ENCODE measurements around the gene PLA2G12A. TPM values are rescaled to one million over a fixed set of nuclear protein-coding genes. Genes with fewer than 3 reads are reported as not detected.

The PLA2G12A gene
- total RNA-seq (2021; ENCODE audit: unreplicated experiment) (20.7 TPM), Bru-seq, nascent RNA (percentile 69 among the genes with signal in this experiment), BruChase-seq, experiment 1, labeled RNA remaining after a 2-hour chase (percentile 90 among the genes with signal in this experiment), BruChase-seq, experiment 2, labeled RNA remaining after a 6-hour chase (percentile 92 among the genes with signal in this experiment)
- 12.7 TPM for polyA plus RNA-seq (2012; ENCODE audit: insufficient read length)
- long read RNA-seq, full-length matches to known transcripts, result 29 of 35 reads
- long read RNA-seq, partial matches to known transcripts, result 2 of 35 reads
- long read RNA-seq, other reads (novel, unspliced or antisense), result 4 of 35 reads

DNA sequence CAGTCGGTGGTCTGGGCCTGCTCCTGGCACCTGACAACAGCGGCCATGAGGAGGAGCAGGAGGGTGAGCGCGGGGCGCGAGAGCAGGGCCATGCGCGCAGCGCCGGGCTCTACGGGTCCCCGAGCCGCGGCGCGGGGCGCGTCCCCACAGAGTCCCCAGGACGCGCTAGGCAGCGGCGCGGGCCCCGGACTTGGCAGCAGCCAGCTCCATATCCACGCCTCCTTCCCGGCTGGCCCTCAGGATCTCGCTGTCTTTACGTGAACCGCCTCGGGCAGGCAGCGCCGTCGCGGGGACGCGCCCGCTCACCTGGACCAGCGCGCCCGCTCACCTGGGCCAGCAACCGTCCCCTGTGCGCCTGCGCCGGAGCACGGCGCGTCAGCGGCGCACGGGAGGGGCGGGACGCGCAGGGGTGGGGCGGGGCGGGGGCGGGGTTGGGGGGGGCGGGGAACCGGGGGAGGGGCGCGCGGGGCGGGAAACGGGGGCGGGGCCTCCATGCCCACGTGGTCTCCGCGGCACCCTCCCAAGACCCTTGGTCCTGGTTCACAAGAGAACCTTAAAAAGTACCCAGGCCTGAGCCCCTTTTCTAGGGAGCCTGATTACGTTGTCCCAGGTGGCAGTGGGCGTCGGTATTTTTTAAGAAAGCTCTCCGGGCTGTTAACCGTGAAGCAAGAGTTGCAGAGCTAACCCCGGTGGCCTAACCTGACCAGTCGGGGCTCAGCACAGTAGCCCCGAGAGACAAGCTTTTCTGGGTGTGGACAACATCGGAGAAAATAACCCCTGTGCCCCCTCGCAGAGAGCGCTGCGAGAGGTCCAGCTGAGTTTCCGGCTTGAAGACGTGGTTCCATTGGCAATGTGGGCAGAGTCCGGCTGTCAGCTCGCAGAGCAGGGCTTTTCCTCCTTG, at the start of gene PLA2G12A:
Gene PLA2G12A, minus strand, starts transcription at position 353 of the 901 bp plus-strand sequence. Its CDS starts 261 bp downstream, at position 92.
- intact Hi-C loops (cut with micrococcal nuclease; ENCODE audit: unreplicated experiment) (no loop called here), in situ Hi-C loops (cut with HindIII; ENCODE audit: low pct_unique_long_range_greater_than_20kb, low sequenced_read_pairs) (no loop called here)
- ChIA-PET CTCF (no interaction called here), POLR2A (no interaction called here)
- Histone ChIP-seq H3K4me1 (ENCODE audit: control insufficient read depth, insufficient read depth, low read length) (peaks cover 6% of the 10 kb centered on the region), H3K27ac (ENCODE audit: low read length) (peak within 1 kb of the TSS; percentile 85), H3K9me3 (ENCODE audit: control insufficient read depth, insufficient read depth, low read depth, low read length) (no peaks in the 10 kb centered on the region), H3K36me3 (ENCODE audit: control insufficient read depth, insufficient read depth, low read length) (no peaks in the 10 kb centered on the region), H3K4me3 (ENCODE audit: low read depth in 2 of 2, low read length in 2 of 2) (peak within 1 kb of the TSS; percentile 78 to 92), H3K27me3 (ENCODE audit: control insufficient read depth, insufficient read depth, low read length) (no peaks in the 10 kb centered on the region)
- no TSS peak for BruUV-seq (replicated peaks)
- TF ChIP-seq SIN3A (IDR thresholded peaks at IDR 0.05; ENCODE audit: borderline replicate concordance, insufficient read depth, low read depth, low read length), result 0 out of 2 replicates have a peak, but pooled peaks have one; percentile 38
- TF ChIP-seq, protein P1, sequence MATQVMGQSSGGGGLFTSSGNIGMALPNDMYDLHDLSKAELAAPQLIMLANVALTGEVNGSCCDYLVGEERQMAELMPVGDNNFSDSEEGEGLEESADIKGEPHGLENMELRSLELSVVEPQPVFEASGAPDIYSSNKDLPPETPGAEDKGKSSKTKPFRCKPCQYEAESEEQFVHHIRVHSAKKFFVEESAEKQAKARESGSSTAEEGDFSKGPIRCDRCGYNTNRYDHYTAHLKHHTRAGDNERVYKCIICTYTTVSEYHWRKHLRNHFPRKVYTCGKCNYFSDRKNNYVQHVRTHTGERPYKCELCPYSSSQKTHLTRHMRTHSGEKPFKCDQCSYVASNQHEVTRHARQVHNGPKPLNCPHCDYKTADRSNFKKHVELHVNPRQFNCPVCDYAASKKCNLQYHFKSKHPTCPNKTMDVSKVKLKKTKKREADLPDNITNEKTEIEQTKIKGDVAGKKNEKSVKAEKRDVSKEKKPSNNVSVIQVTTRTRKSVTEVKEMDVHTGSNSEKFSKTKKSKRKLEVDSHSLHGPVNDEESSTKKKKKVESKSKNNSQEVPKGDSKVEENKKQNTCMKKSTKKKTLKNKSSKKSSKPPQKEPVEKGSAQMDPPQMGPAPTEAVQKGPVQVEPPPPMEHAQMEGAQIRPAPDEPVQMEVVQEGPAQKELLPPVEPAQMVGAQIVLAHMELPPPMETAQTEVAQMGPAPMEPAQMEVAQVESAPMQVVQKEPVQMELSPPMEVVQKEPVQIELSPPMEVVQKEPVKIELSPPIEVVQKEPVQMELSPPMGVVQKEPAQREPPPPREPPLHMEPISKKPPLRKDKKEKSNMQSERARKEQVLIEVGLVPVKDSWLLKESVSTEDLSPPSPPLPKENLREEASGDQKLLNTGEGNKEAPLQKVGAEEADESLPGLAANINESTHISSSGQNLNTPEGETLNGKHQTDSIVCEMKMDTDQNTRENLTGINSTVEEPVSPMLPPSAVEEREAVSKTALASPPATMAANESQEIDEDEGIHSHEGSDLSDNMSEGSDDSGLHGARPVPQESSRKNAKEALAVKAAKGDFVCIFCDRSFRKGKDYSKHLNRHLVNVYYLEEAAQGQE (IDR thresholded peaks at IDR 0.05; ENCODE audit: insufficient read depth in 1 of 2, low read depth in 2 of 2, low read length in 1 of 2), result no peak
- ATAC-seq (peak; percentile 95), DNase-seq (ENCODE audit: low read depth, low spot score) (peak; percentile 12)

GRCh38 chr4:109764789-109765402, 35.0 kb upstream of the PLA2G12A start:
- Histone ChIP-seq H3K4me3 (ENCODE audit: low read depth in 2 of 2, low read length in 2 of 2) (no peak overlapping the region), H3K27me3 (ENCODE audit: control insufficient read depth, insufficient read depth, low read length) (no peaks in the 10 kb centered on the region; the same call in 1 of the 2 replicates), H3K9me3 (ENCODE audit: control insufficient read depth, insufficient read depth, low read depth, low read length) (no peaks in the 10 kb centered on the region), H3K27ac (ENCODE audit: low read length) (no peak overlapping the region), H3K36me3 (ENCODE audit: control insufficient read depth, insufficient read depth, low read length) (no peaks in the 10 kb centered on the region), H3K4me1 (ENCODE audit: control insufficient read depth, insufficient read depth, low read length) (no peaks in the 10 kb centered on the region)
- no peak for ATAC-seq
- BruUV-seq (replicated peaks), result no TSS peak
- no peak for TF ChIP-seq SIN3A (IDR thresholded peaks at IDR 0.05; ENCODE audit: borderline replicate concordance, insufficient read depth, low read depth, low read length)
- TF ChIP-seq POLR2AphosphoS5 (IDR thresholded peaks at IDR 0.05; ENCODE audit: low read depth, low read length), result no peak
- TF ChIP-seq, protein P1 (IDR thresholded peaks at IDR 0.05; ENCODE audit: insufficient read depth in 1 of 2, low read depth in 2 of 2, low read length in 1 of 2), result no peak
- TF ChIP-seq, protein P2, sequence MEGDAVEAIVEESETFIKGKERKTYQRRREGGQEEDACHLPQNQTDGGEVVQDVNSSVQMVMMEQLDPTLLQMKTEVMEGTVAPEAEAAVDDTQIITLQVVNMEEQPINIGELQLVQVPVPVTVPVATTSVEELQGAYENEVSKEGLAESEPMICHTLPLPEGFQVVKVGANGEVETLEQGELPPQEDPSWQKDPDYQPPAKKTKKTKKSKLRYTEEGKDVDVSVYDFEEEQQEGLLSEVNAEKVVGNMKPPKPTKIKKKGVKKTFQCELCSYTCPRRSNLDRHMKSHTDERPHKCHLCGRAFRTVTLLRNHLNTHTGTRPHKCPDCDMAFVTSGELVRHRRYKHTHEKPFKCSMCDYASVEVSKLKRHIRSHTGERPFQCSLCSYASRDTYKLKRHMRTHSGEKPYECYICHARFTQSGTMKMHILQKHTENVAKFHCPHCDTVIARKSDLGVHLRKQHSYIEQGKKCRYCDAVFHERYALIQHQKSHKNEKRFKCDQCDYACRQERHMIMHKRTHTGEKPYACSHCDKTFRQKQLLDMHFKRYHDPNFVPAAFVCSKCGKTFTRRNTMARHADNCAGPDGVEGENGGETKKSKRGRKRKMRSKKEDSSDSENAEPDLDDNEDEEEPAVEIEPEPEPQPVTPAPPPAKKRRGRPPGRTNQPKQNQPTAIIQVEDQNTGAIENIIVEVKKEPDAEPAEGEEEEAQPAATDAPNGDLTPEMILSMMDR (IDR thresholded peaks at IDR 0.05), result no peak
- no peak for TF ChIP-seq TCF7L2 (IDR thresholded peaks at IDR 0.05; ENCODE audit: low read depth, low read length)
- ChIA-PET CTCF (no interaction called here), POLR2A (no interaction called here)
- intact Hi-C loops (cut with micrococcal nuclease; ENCODE audit: unreplicated experiment) (no loop called here), in situ Hi-C loops (cut with HindIII; ENCODE audit: low pct_unique_long_range_greater_than_20kb, low sequenced_read_pairs) (no loop called here)
- DNase-seq (ENCODE audit: low read depth, low spot score), result no peak
